Gastroesophageal sphincter (tissue), 4 donors: ENCODE results near the gene OGFR. TPM values are rescaled to one million over a fixed set of nuclear protein-coding genes. Genes with fewer than 3 reads are reported as not detected.

Experiments
- ATAC-seq: fragments of 150-250 bp; one replicate; pipeline ENCODE4 v1.9.1; 2016; ENCODE audit warnings: mild to moderate bottlenecking, moderate library complexity
- H3K27ac ChIP-seq, 4 donors: fragments of 200-600 bp; sonication (generic) in 3 of 4; 1 replicate in 3 of 4; 2 replicates in 1 of 4; pipeline ENCODE4 v1.5.1; 2016 to 2019
- H3K27me3 ChIP-seq: fragments of 200-600 bp; sonication (generic); one replicate; pipeline ENCODE4 v1.5.1; 2019
- H3K36me3 ChIP-seq, 2 donors: fragments of 200-600 bp; sonication (generic); one replicate each; pipeline ENCODE4 v1.5.1; 2019; ENCODE audit warnings: control low read depth in 1 of 2
- H3K4me1 ChIP-seq, 3 donors: fragments of 200-600 bp; sonication (generic); 1 replicate in 2 of 3; 2 replicates in 1 of 3; pipeline ENCODE4 v1.5.1; 2016 to 2019; ENCODE audit warnings: control low read depth in 2 of 3
- H3K4me3 ChIP-seq, 2 donors: fragments of 200-600 bp; sonication (generic); one replicate each; pipeline ENCODE4 v1.5.1; 2019; ENCODE audit warnings: mild to moderate bottlenecking in 1 of 2, moderate library complexity in 1 of 2
- H3K9me3 ChIP-seq, 3 donors: fragments of 200-600 bp; sonication (generic); one replicate each; pipeline ENCODE4 v1.5.1; 2017 to 2019; ENCODE audit warnings: control low read depth in 2 of 3
- EP300 ChIP-seq: sonication (generic); formaldehyde crosslinking; IDR thresholded peaks from one replicate; pipeline ENCODE4 v1.6.1; 2017; ENCODE audit warnings: antibody characterized with exemption, mild to moderate bottlenecking
- POLR2A ChIP-seq, 2 donors: fragments of 450-650 bp; IDR thresholded peaks; one replicate each; pipeline ENCODE4 v1.6.1; 2017; ENCODE audit warnings: antibody characterized with exemption in 2 of 2, mild to moderate bottlenecking in 2 of 2, moderate library complexity in 1 of 2
- POLR2AphosphoS5 ChIP-seq: sonication (generic); formaldehyde crosslinking; IDR thresholded peaks from one replicate; pipeline ENCODE4 v1.6.1; 2017; ENCODE audit warnings: antibody characterized with exemption
- WGBS, 2 donors: methylation state at CpG; one replicate each; pipeline ENCODE4 v1.1.5; 2018; ENCODE audit warnings: low coverage in 1 of 2; 5-methylcytosine and 5-hydroxymethylcytosine counted together
- total RNA-seq, 4 donors: library from RNA; depleted of rRNA; stranded (reverse); fragments of >200 nt; gene quantifications; one replicate each; pipeline ENCODE4 v1.1.0, GENCODE V29; 2016
- TF ChIP-seq, protein P1 (sequence below), 4 experiments: fragments of 200-600 bp in 2 of 4; fragments of 450-650 bp in 2 of 4; sonication (generic) in 1 of 4; IDR thresholded peaks; one replicate each; pipeline ENCODE4 v1.5.1; 2017 to 2019; ENCODE audit warnings: antibody characterized with exemption in 4 of 4, mild to moderate bottlenecking in 2 of 4, moderate library complexity in 2 of 4

OGFR gene
- total RNA-seq, 4 donors from 2014 or later = 55.1 to 61.0 (median 58.9) TPM

DNA sequence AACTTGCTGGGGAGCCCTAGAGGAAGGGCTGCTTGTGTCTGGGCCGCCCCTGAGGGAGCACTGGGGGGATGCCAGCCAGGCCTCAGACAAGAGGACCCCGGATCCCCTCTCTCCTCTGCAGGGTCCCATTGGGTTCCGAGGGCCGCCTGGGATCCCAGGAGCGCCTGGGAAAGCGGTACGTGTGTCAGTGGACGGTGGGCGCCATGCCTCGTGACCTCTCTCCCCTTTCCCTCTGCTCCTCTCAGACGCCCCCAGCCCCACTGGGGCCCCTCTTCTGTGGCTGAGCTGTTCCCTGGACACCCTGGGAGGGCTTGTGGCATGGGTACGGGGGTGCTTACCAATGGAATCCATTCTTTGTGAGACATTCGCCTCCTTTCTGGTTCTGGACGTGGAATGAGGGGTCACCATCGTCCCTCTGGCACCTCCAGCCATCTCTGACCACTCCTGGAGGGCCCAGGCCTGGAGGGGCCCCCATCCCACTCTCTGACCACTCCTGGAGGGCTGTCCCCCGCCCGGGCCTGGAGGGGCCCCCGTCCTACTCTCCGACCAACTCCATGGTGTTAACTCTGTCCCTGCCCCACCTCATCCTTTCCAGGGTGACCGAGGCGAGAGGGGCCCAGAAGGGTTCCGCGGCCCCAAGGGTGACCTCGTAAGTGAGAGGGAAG, 22.1 kb downstream of the OGFR start:
- 83% methylated on average over 3 of the region's 24 CpGs; no CpG with 5 or more reads in 1 of the 2 donors for WGBS, 2 donors
- peaks cover 7% of the 10 kb centered on the region for H3K27me3 ChIP-seq
- peaks cover 0 to 21% (median 14%) of the 10 kb centered on the region in 3 donors for H3K4me1 ChIP-seq
- no peak overlapping the region for H3K27ac ChIP-seq
- TF ChIP-seq POLR2A (IDR thresholded peaks at IDR 0.05) (no peak), POLR2AphosphoS5 (no peak), EP300 (no peak)
- TF ChIP-seq, protein P1, sequence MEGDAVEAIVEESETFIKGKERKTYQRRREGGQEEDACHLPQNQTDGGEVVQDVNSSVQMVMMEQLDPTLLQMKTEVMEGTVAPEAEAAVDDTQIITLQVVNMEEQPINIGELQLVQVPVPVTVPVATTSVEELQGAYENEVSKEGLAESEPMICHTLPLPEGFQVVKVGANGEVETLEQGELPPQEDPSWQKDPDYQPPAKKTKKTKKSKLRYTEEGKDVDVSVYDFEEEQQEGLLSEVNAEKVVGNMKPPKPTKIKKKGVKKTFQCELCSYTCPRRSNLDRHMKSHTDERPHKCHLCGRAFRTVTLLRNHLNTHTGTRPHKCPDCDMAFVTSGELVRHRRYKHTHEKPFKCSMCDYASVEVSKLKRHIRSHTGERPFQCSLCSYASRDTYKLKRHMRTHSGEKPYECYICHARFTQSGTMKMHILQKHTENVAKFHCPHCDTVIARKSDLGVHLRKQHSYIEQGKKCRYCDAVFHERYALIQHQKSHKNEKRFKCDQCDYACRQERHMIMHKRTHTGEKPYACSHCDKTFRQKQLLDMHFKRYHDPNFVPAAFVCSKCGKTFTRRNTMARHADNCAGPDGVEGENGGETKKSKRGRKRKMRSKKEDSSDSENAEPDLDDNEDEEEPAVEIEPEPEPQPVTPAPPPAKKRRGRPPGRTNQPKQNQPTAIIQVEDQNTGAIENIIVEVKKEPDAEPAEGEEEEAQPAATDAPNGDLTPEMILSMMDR (IDR thresholded peaks at IDR 0.05) = no peak
- H3K4me3 ChIP-seq = no peak overlapping the region
- no peak for ATAC-seq
- no peaks in the 10 kb centered on the region for H3K9me3 ChIP-seq
- no peaks in the 10 kb centered on the region for H3K36me3 ChIP-seq

DNA sequence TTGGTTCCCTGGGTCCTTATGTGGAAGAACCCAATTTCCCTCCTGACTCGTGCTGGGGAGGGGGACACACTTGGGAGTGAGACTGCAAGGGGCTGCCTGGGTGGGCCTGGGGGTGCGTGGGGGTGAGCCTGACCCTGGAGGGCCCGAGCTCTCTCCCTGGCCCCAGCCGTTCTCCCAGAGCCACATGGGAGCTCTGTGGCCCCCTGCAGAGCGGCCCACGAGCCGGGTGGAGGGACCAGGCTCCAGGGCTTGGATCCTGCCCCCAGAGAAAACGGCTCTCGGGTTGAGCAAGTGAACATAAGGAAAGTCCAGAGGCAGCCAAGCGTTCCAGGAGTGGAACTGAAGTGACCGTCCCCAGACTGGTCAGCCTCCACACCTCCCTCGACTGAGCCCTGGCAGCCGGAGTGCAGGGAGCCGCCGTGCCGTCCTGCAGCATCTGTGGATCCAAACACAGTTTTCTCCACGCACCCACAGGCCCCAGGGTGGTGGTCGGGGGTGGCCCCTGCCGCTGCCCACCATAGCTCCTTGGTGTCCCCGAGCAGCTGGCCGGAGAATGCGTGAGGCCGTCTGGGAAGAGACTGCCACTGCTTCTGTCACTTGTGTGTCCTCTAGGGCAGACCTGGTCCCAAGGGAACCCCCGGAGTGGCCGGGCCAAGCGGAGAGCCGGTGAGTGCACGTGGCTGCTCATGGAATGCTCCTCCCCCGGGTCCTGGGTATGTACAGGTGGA, 22.8 kb downstream of the OGFR start:
- Histone ChIP-seq H3K4me3 (no peak overlapping the region), H3K9me3 (no peaks in the 10 kb centered on the region), H3K27me3 (peaks cover 4% of the 10 kb centered on the region), H3K36me3 (no peaks in the 10 kb centered on the region), H3K27ac (no peak overlapping the region), H3K4me1 (peaks cover 0 to 28% (median 21%) of the 10 kb centered on the region in 3 donors)
- TF ChIP-seq, protein P1 (IDR thresholded peaks at IDR 0.05) = no peak
- TF ChIP-seq POLR2A (IDR thresholded peaks at IDR 0.05) (no peak), EP300 (no peak), POLR2AphosphoS5 (no peak)
- no peak for ATAC-seq
- no CpG with 5 or more reads among the region's 29 CpGs for WGBS, 2 donors

DNA sequence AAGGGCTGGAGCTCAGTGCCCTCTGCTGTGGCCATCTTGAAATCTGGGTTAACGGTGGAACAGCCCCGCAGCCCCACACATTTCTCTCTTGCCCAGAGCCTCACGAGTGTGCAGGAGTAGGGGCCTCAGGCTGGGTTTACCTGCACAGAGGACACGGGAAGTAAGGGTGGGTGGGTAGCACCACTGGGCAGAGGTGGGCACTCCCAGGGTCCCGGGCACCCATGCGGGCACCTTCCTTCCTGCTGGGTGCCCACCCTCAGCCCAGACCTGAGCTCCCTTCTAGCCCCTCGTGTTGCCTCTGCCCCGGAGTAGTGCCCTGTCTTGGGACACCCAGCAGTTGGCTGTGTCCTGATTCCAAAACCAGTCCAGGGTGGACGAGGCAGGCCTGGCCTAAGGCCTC, 23.4 kb downstream of the OGFR start:
- no peak overlapping the region for H3K27ac ChIP-seq
- H3K4me3 ChIP-seq = no peak overlapping the region
- H3K36me3 ChIP-seq = no peaks in the 10 kb centered on the region
- H3K4me1 ChIP-seq = peaks cover 0 to 33% (median 22%) of the 10 kb centered on the region in 3 donors
- WGBS, 2 donors = 87% methylated on average over 3 of the region's 9 CpGs; no CpG with 5 or more reads in 1 of the 2 donors
- no peak for ATAC-seq
- TF ChIP-seq EP300 = no peak
- no peak for TF ChIP-seq POLR2AphosphoS5
- TF ChIP-seq POLR2A (IDR thresholded peaks at IDR 0.05) = no peak
- TF ChIP-seq, protein P1 (IDR thresholded peaks at IDR 0.05) = no peak
- no peaks in the 10 kb centered on the region for H3K9me3 ChIP-seq
- H3K27me3 ChIP-seq = peaks cover 4% of the 10 kb centered on the region

DNA sequence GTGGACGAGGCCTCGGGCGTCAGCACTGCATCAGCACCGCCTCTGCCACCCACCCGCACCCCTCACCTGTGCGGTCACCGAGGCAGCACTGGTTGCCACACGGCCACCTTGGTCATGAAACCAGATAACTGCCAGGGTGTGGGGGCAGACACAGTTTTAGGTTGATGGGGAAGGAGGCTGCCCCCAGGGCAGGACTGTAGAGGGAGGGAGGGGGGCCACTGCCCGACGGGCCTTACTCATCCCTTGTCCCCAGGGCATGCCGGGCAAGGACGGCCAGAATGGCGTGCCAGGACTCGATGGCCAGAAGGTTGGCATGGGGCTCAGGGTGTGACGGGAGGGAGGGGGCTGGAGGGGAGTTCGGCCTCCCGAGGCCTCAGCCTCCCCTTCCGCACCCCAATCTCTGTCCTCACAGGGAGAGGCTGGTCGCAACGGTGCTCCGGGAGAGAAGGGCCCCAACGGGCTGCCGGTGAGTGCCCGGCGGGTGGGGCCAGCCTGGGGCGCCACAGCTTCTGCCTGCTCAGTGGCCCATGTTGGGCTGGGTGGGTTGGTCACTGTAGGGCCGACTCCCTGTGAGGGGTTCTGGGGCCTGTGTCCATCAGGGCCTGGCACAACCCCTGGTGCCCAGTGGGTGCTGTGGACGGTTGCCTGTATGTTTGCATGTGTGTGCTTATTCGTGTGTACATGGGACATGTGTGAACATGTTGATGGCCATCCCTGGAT, 24.0 kb downstream of the OGFR start:
- Histone ChIP-seq H3K27ac (no peak overlapping the region), H3K27me3 (peaks cover 4% of the 10 kb centered on the region), H3K4me3 (no peak overlapping the region), H3K36me3 (no peaks in the 10 kb centered on the region), H3K4me1 (peaks cover 0 to 35% (median 21%) of the 10 kb centered on the region in 3 donors), H3K9me3 (no peaks in the 10 kb centered on the region)
- WGBS, 2 donors = 69% methylated on average over 7 of the region's 29 CpGs; no CpG with 5 or more reads in 1 of the 2 donors
- no peak for ATAC-seq
- TF ChIP-seq, protein P1 (IDR thresholded peaks at IDR 0.05) = no peak
- no peak for TF ChIP-seq EP300
- no peak for TF ChIP-seq POLR2AphosphoS5
- TF ChIP-seq POLR2A (IDR thresholded peaks at IDR 0.05) = no peak
